Panc1 (cell line): Measurements from ENCODE around the gene NHLRC3. TPM values are rescaled to one million over a fixed set of nuclear protein-coding genes. Genes with fewer than 3 reads are reported as not detected.
"Not testable (repeated sequence)": the region's sequence is repeated elsewhere in the genome, so short reads cannot be mapped to it uniquely, and the experiment has no call there.

Experiments used
- ATAC-seq: fragments of 200-7000 bp; cut with Tn5 transposase; 2 replicates; pipeline ENCODE4 v1.9.1; 2020; ENCODE audit warnings: mild to moderate bottlenecking, moderate library complexity
- BruUV-seq: library from RNA; stranded (reverse); fragments of 400-500 nt; replicated peaks from 2 replicates; lab custom pipeline; 2021; lab: Mats Ljungman, UMichigan
- CTCF ChIA-PET: fragments of 300-600 bp; sonication (Branson Sonifier 250); formaldehyde crosslinking; loops from one replicate; lab custom pipeline; 2022; ENCODE audit warnings: antibody characterized with exemption; lab: Charles Lee
- POLR2A ChIA-PET: fragments of 300-600 bp; sonication (Branson Sonifier 250); formaldehyde crosslinking; loops from one replicate; lab custom pipeline; 2022; ENCODE audit warnings: antibody characterized with exemption; lab: Charles Lee
- DNase-seq: peaks from one replicate; pipeline ENCODE4 v3.0.0-alpha.2; 2010; ENCODE audit warnings: low read depth, low spot score
- H3K27ac ChIP-seq: 2 replicates; pipeline ENCODE4 v1.5.1; 2011; ENCODE audit warnings: mild to moderate bottlenecking, low read length, inconsistent platforms
- H3K27me3 ChIP-seq: fragments of 200-500 bp; sonication (Bioruptor generic); 2 replicates; pipeline ENCODE4 v1.6.0; 2014; ENCODE audit warnings: low read length, inconsistent platforms; ENCODE audit not compliant: control insufficient read depth, insufficient read depth
- H3K36me3 ChIP-seq: fragments of 200-500 bp; sonication (Bioruptor generic); 2 replicates; pipeline ENCODE4 v1.5.1; 2014; ENCODE audit warnings: inconsistent platforms, mild to moderate bottlenecking, low read length, moderate library complexity; ENCODE audit not compliant: control insufficient read depth, insufficient read depth
- H3K4me1 ChIP-seq: 2 replicates; pipeline ENCODE4 v1.5.1; 2011; ENCODE audit warnings: inconsistent platforms, mild to moderate bottlenecking, low read length, moderate library complexity; ENCODE audit not compliant: control insufficient read depth, insufficient read depth
- H3K4me3 ChIP-seq, 2 experiments: 2 replicates each; pipeline ENCODE4 v1.5.1; 2011 to 2012; ENCODE audit warnings: low read depth in 2 of 2, low read length in 2 of 2, mild to moderate bottlenecking in 2 of 2, inconsistent platforms in 1 of 2, moderate library complexity in 1 of 2
- H3K9me3 ChIP-seq: fragments of 200-500 bp; sonication (Bioruptor generic); 2 replicates; pipeline ENCODE4 v1.5.1; 2014; ENCODE audit warnings: low read depth, mild to moderate bottlenecking, inconsistent platforms, low read length, moderate library complexity; ENCODE audit not compliant: control insufficient read depth, insufficient read depth
- CTCF ChIP-seq: fragments of 450-650 bp; IDR thresholded peaks from 2 replicates; pipeline ENCODE4 v1.5.1; 2017; ENCODE audit warnings: mild to moderate bottlenecking
- POLR2AphosphoS5 ChIP-seq: IDR thresholded peaks from 2 replicates; pipeline ENCODE4 v1.6.1; 2012; ENCODE audit warnings: mild to moderate bottlenecking, low read depth, low read length, moderate library complexity
- REST ChIP-seq, 2 experiments: IDR thresholded peaks; 2 replicates each; pipeline ENCODE4 v1.6.1; 2011 to 2012; ENCODE audit warnings: low read depth in 2 of 2, control low read depth in 1 of 2, low read length in 1 of 2, mild to moderate bottlenecking in 1 of 2, moderate library complexity in 1 of 2; ENCODE audit not compliant: insufficient read depth in 1 of 2
- SIN3A ChIP-seq: IDR thresholded peaks from 2 replicates; pipeline ENCODE4 v1.6.1; 2012; ENCODE audit warnings: low read depth, mild to moderate bottlenecking, low read length, moderate library complexity, borderline replicate concordance; ENCODE audit not compliant: insufficient read depth
- TCF7L2 ChIP-seq: IDR thresholded peaks from 2 replicates; pipeline ENCODE4 v1.6.1; 2011; ENCODE audit warnings: mild to moderate bottlenecking, low read depth, low read length, inconsistent platforms
- in situ Hi-C: cut with HindIII; loops from 2 replicates; pipeline ENCODE4 v1.10.0; 2016; ENCODE audit warnings: low sequenced_read_pairs, low pct_unique_long_range_greater_than_20kb
- intact Hi-C: fragments of 100-400 bp; cut with micrococcal nuclease; formaldehyde crosslinking; loops from one replicate; pipeline ENCODE4 v1.10.0; 2022; ENCODE audit not compliant: unreplicated experiment
- total RNA-seq: library from RNA; stranded (reverse); gene quantifications from one replicate; pipeline ENCODE4 v1.2.1, GENCODE V29; 2021; ENCODE audit not compliant: unreplicated experiment

NHLRC3 gene
- total RNA-seq, 1 experiment from 2014 or later = 16.1 TPM

GRCh38 chr13:39072842-39073241, 34.6 kb downstream of the NHLRC3 start:
- DNase-seq (no peak), ATAC-seq (no peak)
- TF ChIP-seq REST (IDR thresholded peaks at IDR 0.05; ENCODE audit: insufficient read depth in 1 of 2, low read depth in 2 of 2, low read length in 1 of 2) (no peak), POLR2AphosphoS5 (no peak), SIN3A (no peak), CTCF (no peak), TCF7L2 (no peak)
- no peaks in the 10 kb centered on the region for H3K9me3 ChIP-seq
- H3K27ac ChIP-seq = no peak overlapping the region
- H3K4me3 ChIP-seq = no peak overlapping the region
- no TSS peak for BruUV-seq
- ChIA-PET CTCF (no interaction called here), POLR2A (no interaction called here)
- H3K36me3 ChIP-seq = no peaks in the 10 kb centered on the region
- intact Hi-C loops (no loop called here), in situ Hi-C loops (no loop called here)
- H3K4me1 ChIP-seq = no peaks in the 10 kb centered on the region
- 0 out of 2 replicates have a peak, but pooled peaks cover 2% of the 10 kb centered on the region for H3K27me3 ChIP-seq

GRCh38 chr13:39073983-39074382, 35.7 kb downstream of the NHLRC3 start:
- ChIA-PET POLR2A (no interaction called here), CTCF (no interaction called here)
- 0 out of 2 replicates have a peak, but pooled peaks cover 2% of the 10 kb centered on the region for H3K27me3 ChIP-seq
- H3K36me3 ChIP-seq = no peaks in the 10 kb centered on the region
- no peak overlapping the region for H3K27ac ChIP-seq
- H3K4me1 ChIP-seq = no peaks in the 10 kb centered on the region
- intact Hi-C loops = no loop called here
- TF ChIP-seq TCF7L2 (no peak), CTCF (no peak), POLR2AphosphoS5 (no peak), SIN3A (no peak), REST (IDR thresholded peaks at IDR 0.05; ENCODE audit: insufficient read depth in 1 of 2, low read depth in 2 of 2, low read length in 1 of 2) (no peak)
- H3K9me3 ChIP-seq = no peaks in the 10 kb centered on the region
- no TSS peak for BruUV-seq
- no peak overlapping the region for H3K4me3 ChIP-seq
- in situ Hi-C loops = no loop called here
- ATAC-seq (no peak), DNase-seq (no peak)

- H3K9me3 ChIP-seq, intact Hi-C loops, H3K4me1 ChIP-seq, ATAC-seq, H3K27me3 ChIP-seq, CTCF ChIA-PET, H3K27ac ChIP-seq, in situ Hi-C loops, H3K4me3 ChIP-seq, DNase-seq, BruUV-seq, H3K36me3 ChIP-seq, POLR2A ChIA-PET: not testable (repeated sequence)
Measured at GRCh38 chr13:39086251-39086945, 48.1 kb downstream of the NHLRC3 start.
